HL-60 (cell line): ENCODE measurements around the gene CDC42BPB.

Experiments
- DNase-seq, 2 experiments: peaks; one replicate each; pipeline ENCODE4 v3.0.0-alpha.2; 2010 to 2020; ENCODE audit warnings: low read depth in 1 of 2, low spot score in 1 of 2
- H3K27ac ChIP-seq: fragments of 250-450 bp; sonication (Bioruptor Pico); replicated peaks from 2 replicates; pipeline ENCODE4 v1.5.1; 2020; ENCODE audit warnings: mild to moderate bottlenecking, moderate library complexity
- H3K27me3 ChIP-seq: fragments of 250-450 bp; sonication (Bioruptor Pico); 2 replicates; pipeline ENCODE4 v1.5.1; 2021; ENCODE audit warnings: mild to moderate bottlenecking, moderate library complexity; ENCODE audit not compliant: insufficient read depth, poor library complexity, severe bottlenecking
- H3K4me3 ChIP-seq: replicated peaks from 2 replicates; pipeline ENCODE4 v1.5.1; 2011; ENCODE audit warnings: mild to moderate bottlenecking, control low read depth, low read length; ENCODE audit not compliant: insufficient read depth
- CTCF ChIP-seq: IDR thresholded peaks from one replicate; pipeline ENCODE4 v1.5.1; 2011; ENCODE audit warnings: low read length, control low read depth, inconsistent platforms; ENCODE audit not compliant: insufficient read depth
- GABPA ChIP-seq: IDR thresholded peaks from 2 replicates; pipeline ENCODE4 v1.6.1; 2012; ENCODE audit warnings: low read depth
- POLR2AphosphoS5 ChIP-seq: IDR thresholded peaks from 2 replicates; pipeline ENCODE4 v1.6.1; 2012; ENCODE audit warnings: low read depth
- REST ChIP-seq: IDR thresholded peaks from 2 replicates; pipeline ENCODE4 v1.6.1; 2012; ENCODE audit warnings: low read depth; ENCODE audit not compliant: insufficient replicate concordance
- SPI1 ChIP-seq: IDR thresholded peaks from 2 replicates; pipeline ENCODE4 v1.6.1; 2012; ENCODE audit warnings: low read depth, mild to moderate bottlenecking, borderline replicate concordance

Gene CDC42BPB

GRCh38 chr14:102947321-102948103 is 109.8 kb downstream of the CDC42BPB start:
- DNase-seq: no peak
- H3K4me3 ChIP-seq: no peak overlapping the region
- no peaks in the 10 kb centered on the region for H3K27me3 ChIP-seq
- no peak overlapping the region for H3K27ac ChIP-seq
- TF ChIP-seq GABPA (no peak), CTCF (no peak), SPI1 (no peak), POLR2AphosphoS5 (no peak), REST (no peak)

- DNase-seq: no peak
- H3K27ac ChIP-seq: no peak overlapping the region
- no peak overlapping the region for H3K4me3 ChIP-seq
- H3K27me3 ChIP-seq: no peaks in the 10 kb centered on the region
- no peak for TF ChIP-seq GABPA
- no peak for TF ChIP-seq SPI1
- TF ChIP-seq CTCF: no peak
- no peak for TF ChIP-seq POLR2AphosphoS5
- TF ChIP-seq REST: no peak
Observed at GRCh38 chr14:102945346-102946130, 111.8 kb downstream of the CDC42BPB start.

- DNase-seq: no peak
- Histone ChIP-seq H3K4me3 (no peak overlapping the region), H3K27me3 (no peaks in the 10 kb centered on the region), H3K27ac (no peak overlapping the region)
- TF ChIP-seq REST (no peak), CTCF (no peak), SPI1 (no peak), GABPA (no peak), POLR2AphosphoS5 (no peak)
Observed at GRCh38 chr14:102944448-102945330, 112.7 kb downstream of the CDC42BPB start.
